Caki2 (cell line): ENCODE measurements around the gene CLDN4. TPM values are rescaled to one million over a fixed set of nuclear protein-coding genes. Genes with fewer than 3 reads are reported as not detected.
"Not testable (repeated sequence)": the region's sequence is repeated elsewhere in the genome, so short reads cannot be mapped to it uniquely, and the experiment has no call there.

Experiments used
- DNase-seq: peaks from one replicate; pipeline ENCODE4 v3.0.0-alpha.2; 2015; ENCODE audit warnings: low read depth
- in situ Hi-C: cut with HindIII; loops from 2 replicates; pipeline ENCODE4 v1.10.0; 2016; ENCODE audit warnings: low sequenced_read_pairs, low pct_unique_long_range_greater_than_20kb, mixed read lengths
- total RNA-seq: library from RNA; depleted of rRNA; stranded (reverse); fragments of >200 nt; shearing (Covaris generic); gene quantifications from 2 replicates; pipeline ENCODE4 v1.2.3, GENCODE V29; 2014; ENCODE audit warnings: low replicate concordance

CLDN4 gene
- total RNA-seq, 1 experiment from 2014 or later, result 414 TPM

DNA sequence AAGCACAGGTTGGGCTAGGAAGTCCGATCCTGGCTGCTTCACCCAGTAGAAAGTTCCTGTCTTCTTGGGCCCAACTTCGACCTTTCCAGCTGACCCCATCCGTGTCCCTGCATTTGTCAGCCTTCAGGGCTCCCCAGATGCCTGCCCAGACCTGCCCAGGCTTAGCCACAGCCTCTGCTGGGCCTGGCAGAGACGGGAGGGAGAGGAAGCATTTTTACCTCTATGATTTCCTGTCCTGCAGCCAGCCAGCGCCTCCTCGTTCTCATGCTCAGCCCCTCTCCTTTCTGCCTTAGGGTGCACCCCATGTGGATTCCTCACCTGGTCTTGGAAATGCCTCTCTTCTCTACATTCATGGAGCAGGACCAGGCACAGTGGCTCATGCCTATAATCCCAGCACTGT lies 7.8 kb downstream of the CLDN4 start:
- peak; percentile 76 for DNase-seq
- in situ Hi-C loops, result no loop called here

DNA sequence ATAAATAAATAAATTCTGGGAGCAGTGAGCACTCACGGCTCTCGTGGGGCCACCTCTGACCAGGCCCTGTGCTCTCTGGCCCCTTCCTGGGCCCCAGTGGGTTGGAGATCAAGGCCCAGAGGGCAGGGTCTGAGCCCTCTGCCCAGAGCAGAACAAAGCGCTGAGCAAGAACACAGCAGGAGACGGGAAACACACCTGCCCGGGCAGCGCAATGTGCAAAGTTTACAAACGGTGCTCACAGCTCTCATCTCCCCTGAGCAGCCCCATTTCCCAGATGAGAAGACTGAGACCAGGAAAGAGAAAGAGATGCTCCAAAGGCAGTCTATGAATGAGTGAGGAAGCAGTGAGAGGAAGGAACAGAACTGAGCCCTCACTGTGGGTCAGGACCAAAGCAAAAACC lies 8.5 kb downstream of the CLDN4 start:
- in situ Hi-C loops, result no loop called here
- DNase-seq, result no peak

DNA sequence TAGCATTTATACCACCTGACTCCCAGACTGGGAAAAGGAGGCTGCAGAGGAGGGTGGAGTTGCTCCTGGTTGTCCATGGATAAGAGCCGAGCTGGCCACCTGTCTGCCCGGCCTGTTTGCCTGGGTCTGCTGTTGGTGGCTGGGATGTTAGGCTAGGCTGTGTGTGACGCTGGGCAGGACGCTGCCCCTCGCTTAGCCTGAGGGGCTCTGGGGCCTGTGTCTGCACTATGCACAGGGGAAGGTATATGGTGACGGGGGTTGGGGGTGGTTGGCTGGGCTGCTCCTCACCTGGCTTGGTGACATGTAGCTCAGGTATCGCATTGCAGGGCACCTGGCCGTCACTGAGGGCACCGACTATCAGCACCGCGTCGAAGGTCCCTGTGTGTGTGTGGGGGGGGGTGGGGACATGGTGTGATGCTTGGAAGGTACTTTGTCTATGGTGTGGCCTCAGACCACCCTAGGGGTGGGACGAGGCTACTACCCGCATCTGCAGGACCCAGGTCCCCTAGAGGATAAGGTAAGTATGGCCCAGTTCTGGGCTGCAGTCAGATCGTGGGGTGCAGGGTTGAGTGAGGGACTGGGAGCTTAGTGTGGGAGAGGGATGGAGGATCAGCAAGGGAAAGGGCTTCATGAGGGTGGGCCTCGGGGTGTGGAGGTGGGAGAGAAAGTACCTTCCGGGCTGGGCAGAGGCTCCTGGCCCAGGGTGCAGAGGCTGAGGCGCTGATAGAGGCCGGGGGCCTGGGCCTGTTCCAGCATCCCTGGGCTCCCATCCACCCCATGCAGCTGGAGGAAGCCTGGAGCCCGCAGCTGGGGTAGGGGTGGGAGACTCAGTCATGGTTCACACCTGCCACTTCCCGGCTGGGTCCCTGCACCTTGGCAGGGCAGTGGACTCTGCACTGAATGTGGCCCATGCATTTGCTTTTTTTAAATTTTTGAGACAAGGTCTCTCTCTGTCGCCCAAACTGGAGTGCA lies 9.2 kb downstream of the CLDN4 start:
- in situ Hi-C loops, result no loop called here
- DNase-seq, result no peak

DNA sequence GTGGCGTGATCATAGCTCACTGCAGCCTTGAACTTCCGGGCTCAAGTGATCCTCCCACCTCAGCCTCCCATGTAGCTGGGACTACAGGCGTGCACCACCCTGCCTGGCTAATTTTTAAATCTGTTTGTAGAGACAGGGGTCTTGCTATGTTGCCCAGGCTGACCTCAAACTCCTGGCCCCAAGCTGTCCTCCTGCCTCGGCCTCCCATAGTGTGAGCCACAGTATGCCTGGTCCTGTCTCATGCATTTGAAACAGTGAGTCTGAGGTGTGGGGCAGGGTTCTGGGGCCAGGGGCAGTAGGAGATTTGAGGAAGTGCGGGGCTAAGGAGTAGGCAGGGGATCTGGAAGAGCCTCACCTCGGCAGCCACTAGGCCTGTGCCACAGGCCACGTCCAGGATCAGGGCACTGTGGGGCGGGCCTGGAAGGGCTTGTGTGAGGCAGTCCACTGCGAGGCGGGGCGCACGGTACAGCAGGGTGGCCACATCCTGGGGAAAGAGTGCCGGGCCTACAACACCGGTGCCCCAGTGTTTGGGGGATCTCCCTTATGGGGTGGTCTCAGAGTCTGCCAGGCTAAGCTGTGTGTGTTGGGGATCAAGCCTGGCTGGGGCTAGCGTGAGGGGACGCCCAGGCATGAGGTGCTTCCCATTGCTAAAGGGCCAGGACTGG lies 10.1 kb downstream of the CLDN4 start:
- in situ Hi-C loops, result no loop called here
- DNase-seq, result no peak

DNA sequence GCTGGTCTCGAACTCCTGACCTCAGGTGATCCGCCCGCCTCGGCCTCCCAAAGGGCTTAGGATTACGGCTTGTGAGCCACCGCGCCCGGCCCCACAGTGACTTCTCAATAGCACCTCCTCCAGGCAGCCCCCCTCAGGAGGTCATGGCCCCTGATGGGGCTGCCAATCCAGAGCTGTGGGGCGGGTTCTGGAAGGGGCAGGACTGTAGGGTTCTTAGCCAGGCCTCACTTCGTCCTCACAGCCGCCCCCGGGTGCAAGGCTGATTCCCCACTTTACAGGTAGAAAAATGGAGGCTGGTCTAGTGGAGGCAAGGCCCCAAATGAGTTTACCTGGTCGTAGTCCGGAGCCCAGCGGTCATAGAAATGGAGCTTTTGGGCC lies 10.9 kb downstream of the CLDN4 start:
- peak; percentile 86 for DNase-seq
- in situ Hi-C loops, result no loop called here

DNA sequence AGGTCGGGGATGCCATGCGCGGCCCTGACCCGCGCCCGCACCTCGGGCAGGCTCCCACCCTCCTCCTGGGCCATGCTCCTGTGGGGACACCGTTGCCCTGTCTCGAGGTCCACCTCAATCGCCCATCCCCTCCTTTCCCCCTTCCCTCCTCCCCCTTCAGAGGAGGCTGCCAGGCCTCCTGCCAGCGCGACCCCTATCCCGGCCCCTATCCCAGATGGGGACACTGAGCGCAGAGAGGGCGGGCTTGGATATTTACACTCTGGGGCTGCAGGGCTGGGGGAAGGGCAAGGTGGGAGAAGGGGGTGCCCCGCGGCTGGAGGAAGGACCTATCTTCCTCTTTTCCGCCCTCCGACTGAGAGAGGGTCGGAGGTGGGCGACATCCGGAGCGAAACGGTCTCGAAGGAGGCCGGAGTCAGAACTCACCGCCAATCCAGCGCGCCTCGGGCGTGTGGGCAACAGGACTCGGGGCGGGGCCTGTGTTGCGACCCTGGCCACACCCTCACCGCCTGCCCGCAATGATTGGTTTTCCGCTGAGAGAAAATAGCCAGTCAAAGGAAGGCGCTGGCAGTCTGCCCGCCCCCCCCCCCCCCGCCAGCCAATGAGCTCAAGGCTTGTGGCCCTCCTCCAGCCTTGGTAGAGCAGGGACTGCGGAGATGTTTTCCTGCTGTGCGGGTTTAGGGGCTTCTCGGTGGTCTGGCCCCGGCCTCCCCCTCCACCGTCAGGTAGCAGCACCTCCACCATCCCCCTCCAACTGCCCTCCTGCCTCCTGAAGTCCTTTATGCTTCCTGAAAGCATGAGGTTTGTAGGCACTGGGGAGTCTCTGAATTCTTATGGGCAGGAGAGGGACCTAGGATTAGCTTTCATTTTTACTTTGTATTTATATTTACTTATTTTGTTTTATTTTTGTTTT lies 11.5 kb downstream of the CLDN4 start, which contains the start of gene METTL27:
Gene METTL27 (minus strand): TSS at position 450 of the 910 bp plus-strand sequence. CDS start 376 bp downstream, at position 74.
- DNase-seq, result peak; percentile 93
- in situ Hi-C loops, result no loop called here

DNA sequence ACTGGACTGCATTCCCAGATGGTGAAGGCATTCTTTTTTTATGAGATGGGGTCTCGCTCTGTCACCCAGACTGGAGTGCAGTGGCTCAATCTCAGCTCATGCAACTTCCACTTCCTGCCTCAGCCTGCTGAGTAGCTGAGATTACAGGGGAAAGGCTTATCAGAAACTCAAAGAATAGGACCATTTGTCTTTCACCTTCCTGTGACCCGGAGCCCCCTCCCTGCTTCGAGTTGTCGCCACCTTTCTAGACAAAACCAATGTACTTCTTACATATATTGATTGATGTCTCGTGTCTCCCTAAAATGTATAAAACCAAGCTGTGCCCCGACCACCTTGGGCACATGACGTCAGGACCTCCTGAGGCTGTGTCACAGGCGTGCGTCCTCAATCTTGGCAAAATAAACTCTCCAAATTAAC lies 13.3 kb downstream of the CLDN4 start:
- no peak for DNase-seq
- in situ Hi-C loops, result no loop called here

DNA sequence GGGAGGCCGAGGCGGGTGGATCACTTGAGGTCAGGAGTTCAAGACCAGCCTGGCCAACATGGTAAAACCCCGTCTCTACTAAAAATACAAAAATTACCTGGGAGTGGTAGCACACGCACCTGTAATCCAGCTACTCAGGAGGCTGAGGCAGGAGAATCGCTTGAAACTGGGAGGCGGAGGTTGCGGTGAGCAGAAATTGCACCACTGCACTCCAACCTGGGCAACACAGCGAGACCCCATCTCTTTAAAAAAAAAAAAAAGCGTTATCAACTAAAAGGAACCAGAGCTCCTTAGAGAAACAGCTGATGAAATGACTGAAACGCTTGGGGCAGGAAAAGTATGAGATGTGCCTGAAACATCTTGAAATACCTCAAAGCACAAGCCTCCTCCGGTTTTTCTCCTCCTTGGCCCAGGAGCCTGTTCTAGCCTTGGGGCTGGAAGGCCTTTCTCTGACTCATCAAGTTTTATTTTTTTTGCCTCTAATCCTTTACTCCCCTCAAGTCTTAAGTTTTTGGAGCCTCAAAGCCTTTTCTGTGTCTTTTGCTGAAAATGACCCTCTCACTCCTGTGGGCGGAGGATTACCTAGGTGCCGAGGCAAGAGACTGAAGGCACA lies 14.2 kb downstream of the CLDN4 start:
- DNase-seq, result no peak
- in situ Hi-C loops, result no loop called here

DNA sequence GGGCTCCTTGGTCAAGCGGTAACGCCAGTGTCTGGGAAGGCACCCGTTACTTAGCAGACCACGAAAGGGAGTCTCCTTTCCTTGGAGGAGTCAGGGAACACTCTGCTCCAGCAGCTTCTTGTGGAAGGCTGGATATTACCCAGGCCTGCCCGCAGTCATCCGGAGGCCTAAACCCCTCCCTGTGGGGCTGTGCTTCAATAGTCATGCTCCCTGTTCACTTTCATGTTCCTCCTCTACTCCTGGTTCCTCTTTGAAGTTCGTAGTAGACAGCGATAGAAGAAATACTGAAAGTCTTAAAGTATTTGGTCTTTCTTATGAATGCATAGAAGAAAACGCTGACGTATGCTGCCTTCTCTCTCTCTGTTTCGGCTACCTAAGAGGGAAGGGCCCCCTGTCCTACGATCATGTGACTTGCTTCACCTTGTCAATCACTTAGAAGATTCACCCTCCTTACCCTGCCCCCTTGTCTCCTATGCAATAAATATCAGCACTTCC lies 15.0 kb downstream of the CLDN4 start:
- DNase-seq, in situ Hi-C loops: not testable (repeated sequence)

DNA sequence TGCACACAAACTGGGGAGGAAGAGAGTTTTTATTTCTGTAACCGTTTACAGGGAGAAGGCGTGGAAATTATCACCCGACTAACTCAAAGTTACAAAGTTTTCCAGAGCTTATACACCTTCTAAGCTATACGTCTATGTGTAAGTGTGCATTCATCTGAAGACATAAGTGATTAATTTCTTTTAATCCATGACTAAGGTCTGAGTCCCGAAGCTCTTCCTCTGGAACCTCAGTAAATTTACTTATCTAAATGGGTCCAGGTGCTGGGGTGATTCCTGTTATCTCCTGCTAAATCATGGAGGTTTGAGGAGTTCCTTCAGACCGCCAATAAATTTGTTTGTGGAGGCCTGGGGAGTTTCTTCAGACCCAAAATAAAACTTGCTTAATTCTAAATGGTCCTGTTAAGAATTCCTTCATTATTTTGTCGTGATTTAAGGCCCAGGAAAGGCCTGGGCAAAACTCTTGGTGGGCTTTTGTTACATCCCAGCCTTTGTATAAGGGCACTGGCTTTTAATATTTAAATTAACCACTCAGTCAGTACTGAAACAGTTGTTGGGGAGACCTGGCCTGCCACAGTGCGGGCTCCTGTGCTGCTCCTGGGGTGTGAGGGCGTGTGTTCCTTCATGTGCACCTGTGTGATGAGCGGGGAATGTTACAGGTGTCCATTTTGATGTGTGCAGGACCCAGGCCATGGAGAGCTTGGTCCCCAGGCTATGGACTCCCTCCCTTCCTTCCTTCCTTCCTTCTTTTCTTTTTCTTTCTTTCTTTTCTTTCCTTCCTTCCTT lies 17.3 kb downstream of the CLDN4 start:
- DNase-seq, result no peak
- in situ Hi-C loops, result no loop called here

DNA sequence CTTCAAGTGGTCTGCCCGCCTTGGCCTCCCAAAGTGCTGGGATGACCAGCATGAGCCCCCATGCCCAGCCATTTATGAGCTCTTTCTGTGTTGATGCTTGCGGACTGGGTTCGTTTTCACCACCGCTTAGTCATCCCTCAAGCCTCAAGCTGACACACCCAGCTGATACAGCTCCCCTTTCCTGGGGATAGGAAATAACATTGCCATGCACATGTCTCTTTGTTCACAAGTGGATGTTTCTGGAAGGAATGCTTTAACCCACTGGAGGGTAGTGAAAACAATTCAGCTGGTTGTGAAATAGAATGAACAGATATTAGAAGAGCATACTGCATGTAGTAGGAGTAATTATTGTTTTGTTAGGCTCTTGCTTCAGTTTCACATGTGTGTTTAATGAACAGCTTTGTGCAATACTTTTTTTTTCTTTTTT lies 20.0 kb downstream of the CLDN4 start:
- in situ Hi-C loops, result no loop called here
- peak; percentile 97 for DNase-seq

DNA sequence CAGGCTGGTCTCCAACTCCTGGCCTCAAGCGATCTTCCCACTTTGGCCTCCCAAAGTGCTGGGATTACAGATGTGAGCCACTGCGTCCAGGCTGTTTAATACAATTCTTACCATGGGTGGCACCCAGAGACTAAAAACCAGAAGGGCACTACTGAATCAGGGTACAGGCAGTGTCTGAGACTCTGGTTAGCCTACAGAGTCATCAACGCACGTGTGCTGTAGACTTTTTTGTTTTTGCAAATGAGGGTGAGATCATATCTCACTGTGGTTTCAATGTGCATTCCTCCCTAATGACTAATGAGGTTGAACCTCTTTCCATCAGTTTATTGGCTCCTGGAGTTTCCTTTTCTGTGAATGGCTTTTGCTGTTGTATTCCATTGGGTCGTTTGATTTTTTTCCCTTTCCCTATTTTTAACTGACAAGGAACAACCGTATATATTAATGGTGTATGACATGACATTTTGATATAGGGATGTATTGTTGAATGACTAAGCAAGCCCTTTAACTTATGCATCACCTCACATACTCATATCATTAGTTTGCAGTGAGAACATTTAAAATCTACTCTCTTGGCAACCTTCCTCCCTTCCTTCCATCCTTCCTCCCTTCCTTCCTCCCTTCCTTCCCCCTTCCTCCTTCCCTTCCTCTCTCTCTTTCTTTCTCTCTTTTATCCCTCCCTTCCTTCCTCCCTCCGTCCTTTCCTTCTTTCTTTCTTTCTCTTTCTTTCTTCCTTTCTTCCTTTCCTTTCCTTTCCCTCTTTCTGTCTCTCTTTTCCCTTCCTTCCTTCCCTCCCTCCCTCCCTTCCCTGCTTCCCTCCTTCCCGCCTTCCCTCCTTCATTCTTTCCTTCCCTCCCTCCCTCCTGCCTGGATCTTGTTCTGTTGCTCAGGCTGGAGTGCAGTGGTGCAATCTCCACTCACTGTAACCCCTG lies 20.9 kb downstream of the CLDN4 start:
- peak; percentile 99 for DNase-seq
- in situ Hi-C loops, result no loop called here

DNA sequence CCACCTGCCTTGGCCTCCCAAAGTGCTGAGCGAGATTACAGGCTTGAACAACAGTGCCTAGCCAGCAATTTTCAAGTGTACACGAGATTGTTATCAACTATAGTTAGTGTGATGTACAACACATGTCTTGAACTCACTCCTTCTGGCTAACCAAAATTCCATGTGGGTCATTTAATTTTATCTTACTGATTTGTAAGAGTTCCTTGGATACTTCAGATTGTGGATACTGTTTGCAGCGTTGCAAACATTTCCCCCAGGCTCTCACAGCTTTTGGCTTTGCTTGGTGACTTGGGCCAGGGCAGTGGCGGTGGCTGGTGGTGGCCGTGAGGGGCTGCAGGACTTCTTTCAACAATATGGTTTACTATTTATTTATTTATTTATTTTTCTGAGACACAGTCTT lies 21.7 kb downstream of the CLDN4 start:
- in situ Hi-C loops, result no loop called here

DNA sequence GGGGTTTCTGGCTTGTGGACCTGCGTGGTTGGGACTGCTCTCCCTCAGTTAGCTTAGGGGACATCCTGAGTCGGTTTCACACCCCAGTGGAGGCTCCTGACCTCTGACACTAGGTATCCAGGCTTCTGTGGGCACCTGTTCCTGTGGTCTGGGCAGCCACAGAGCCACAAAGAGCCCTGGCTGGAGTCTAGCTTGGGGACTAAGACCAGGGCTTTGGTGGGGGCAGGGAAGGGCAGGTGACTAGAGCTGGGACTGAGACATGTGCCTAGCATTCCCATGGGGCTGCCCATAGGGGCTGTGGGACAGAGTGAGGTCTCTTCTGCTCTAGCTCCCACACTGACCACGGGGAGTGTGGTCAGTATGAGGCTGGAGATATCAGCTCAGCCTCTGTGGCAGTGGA lies 26.1 kb downstream of the CLDN4 start:
- no peak for DNase-seq
- in situ Hi-C loops, result no loop called here

More for the DNA sequence above, 21.7 kb downstream of the CLDN4 start:
- DNase-seq, result no peak

DNA sequence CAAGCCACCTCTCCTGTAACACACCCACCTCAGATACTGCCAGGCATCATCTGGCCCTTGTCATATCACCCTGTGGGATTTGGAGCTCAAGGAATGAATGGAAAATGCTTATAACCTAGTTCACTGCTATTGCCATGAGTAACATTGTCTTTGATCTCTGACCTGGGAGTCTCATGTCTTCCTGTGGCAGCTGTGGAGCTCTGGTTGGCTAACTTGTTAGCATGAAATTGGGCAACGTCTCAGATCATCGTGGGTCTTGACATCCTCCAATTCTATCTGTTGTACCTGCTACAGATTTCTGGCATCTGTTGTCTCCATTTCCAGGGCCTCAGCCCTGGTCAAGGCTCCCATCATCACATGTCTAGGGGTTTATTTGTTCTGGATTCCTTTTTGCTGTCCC lies 28.0 kb downstream of the CLDN4 start:
- DNase-seq, result no peak
- in situ Hi-C loops, result no loop called here

DNA sequence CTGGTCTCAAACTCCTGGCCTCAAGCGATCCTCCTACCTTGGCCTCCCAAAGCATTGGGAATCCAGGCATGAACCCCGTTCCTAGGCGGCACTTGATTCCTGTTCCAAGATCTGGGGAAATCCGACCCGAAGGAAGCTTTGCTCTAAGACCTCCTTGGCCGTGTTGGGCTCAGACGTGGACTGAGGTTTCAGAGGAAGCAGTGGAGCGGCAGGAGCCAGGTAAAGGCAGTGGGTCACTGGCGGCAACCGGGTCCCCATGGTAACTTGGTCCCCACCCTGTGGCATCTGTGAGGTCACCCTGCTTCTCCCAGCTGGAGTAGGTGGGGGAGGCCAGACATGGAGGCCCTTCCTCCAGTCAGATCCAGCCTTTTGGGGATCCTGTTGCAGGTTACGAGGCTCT lies 30.1 kb downstream of the CLDN4 start, which contains the start of gene TMEM270:
Gene TMEM270 (plus strand): TSS at position 301 of the 400 bp plus-strand sequence. CDS start 36 bp downstream, at position 337.
- no peak for DNase-seq
- in situ Hi-C loops, result no loop called here
